Measurements from ENCODE around the gene CEP192.

DNA sequence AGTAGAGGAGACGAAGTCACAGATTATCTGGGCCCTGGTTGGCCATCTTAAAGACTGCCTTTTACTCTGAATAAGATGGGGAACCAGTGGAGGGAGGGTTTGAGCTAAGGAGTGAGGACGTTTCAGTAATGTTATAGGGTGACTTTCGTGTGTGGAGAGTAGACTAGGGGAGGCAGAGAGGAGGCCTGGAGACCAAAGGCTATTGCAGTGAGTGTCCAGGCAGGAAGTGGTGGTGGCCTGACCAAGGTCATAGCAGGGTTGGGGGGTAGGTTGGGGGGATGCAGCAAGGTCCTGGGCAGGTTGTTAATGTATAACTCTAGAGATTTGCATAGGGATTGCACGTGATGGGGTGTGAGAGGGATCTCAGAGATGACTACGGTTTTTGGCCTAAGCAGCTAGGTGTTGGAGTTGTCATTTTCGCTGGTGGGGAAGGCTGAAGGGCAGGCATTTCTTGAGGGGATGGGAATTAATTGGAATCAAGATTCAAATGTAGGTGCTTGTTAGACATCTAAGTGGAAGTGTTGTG lies 4.9 kb downstream of the CEP192 start:
- TF ChIP-seq CTCF (CRISPR knock-in tag; IDR thresholded peaks at IDR 0.05) (no peak), ETV5 (CRISPR knock-in tag; IDR thresholded peaks at IDR 0.05; ENCODE audit: borderline replicate concordance) (no peak), ZBTB8A (CRISPR knock-in tag; IDR thresholded peaks at IDR 0.05; ENCODE audit: borderline replicate concordance, low read depth) (no peak), SMC3 (IDR thresholded peaks at IDR 0.05; ENCODE audit: low read length) (no peak), ZNF224 (CRISPR knock-in tag; IDR thresholded peaks at IDR 0.05) (no peak), PCBP1 (IDR thresholded peaks at IDR 0.05; ENCODE audit: borderline replicate concordance, low read depth, low read length) (no peak), EZH2 (conservative IDR thresholded peaks at IDR 0.05; ENCODE audit: low read depth, low read length) (no peak), STAT5B (CRISPR knock-in tag; IDR thresholded peaks at IDR 0.05) (no peak), RERE (CRISPR knock-in tag; IDR thresholded peaks at IDR 0.05; ENCODE audit: low read depth) (no peak)
- TF ChIP-seq, protein P1, sequence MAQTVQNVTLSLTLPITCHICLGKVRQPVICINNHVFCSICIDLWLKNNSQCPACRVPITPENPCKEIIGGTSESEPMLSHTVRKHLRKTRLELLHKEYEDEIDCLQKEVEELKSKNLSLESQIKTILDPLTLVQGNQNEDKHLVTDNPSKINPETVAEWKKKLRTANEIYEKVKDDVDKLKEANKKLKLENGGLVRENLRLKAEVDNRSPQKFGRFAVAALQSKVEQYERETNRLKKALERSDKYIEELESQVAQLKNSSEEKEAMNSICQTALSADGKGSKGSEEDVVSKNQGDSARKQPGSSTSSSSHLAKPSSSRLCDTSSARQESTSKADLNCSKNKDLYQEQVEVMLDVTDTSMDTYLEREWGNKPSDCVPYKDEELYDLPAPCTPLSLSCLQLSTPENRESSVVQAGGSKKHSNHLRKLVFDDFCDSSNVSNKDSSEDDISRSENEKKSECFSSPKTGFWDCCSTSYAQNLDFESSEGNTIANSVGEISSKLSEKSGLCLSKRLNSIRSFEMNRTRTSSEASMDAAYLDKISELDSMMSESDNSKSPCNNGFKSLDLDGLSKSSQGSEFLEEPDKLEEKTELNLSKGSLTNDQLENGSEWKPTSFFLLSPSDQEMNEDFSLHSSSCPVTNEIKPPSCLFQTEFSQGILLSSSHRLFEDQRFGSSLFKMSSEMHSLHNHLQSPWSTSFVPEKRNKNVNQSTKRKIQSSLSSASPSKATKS (CRISPR knock-in tag; IDR thresholded peaks at IDR 0.05) = no peak

All from HepG2 (cell line).